Stimulated activated CD4-positive, alpha-beta T cell treated with anti-CD3 and anti-CD28 coated beads, Interleukin-15, amount 100 ng/mL, for 1 hour (primary cell): ENCODE results near the gene GIT1.

Experiments
- DNase-seq, 2 donors: peaks; one replicate each; pipeline ENCODE4 v3.0.0-alpha.2; 2020; ENCODE audit warnings: low read depth in 1 of 2, low spot score in 1 of 2

Gene GIT1

GRCh38 chr17:29579866-29580771 lies 9.3 kb downstream of the GIT1 start:
- peak; percentile 82 to 88 for DNase-seq

GRCh38 chr17:29578626-29579485 lies 10.6 kb downstream of the GIT1 start:
- no peak for DNase-seq

GRCh38 chr17:29577385-29578211 lies 11.8 kb downstream of the GIT1 start:
- no peak for DNase-seq

- no peak for DNase-seq
These were observed 12.5 kb downstream of the GIT1 start for GRCh38 chr17:29577001-29577370.

GRCh38 chr17:29576214-29577000 lies 13.0 kb downstream of the GIT1 start:
- DNase-seq: no peak

- DNase-seq: no peak
These were observed 13.8 kb downstream of the GIT1 start for GRCh38 chr17:29575511-29576213.

- DNase-seq: no peak
These were observed 14.5 kb downstream of the GIT1 start for GRCh38 chr17:29574732-29575510.

- no peak for DNase-seq
These were observed 15.3 kb downstream of the GIT1 start for GRCh38 chr17:29573871-29574731.

- DNase-seq: no peak
These were observed 15.9 kb downstream of the GIT1 start for GRCh38 chr17:29573558-29573869.

- peak in 1 of 2 donors; percentile 61 for DNase-seq
These were observed 16.5 kb downstream of the GIT1 start for GRCh38 chr17:29572691-29573557.

GRCh38 chr17:29571883-29572681 lies 17.4 kb downstream of the GIT1 start:
- no peak for DNase-seq

GRCh38 chr17:29571486-29571882 lies 18.0 kb downstream of the GIT1 start:
- no peak for DNase-seq

GRCh38 chr17:29570521-29570920 lies 18.9 kb downstream of the GIT1 start:
- DNase-seq: no peak

- no peak for DNase-seq
These were observed 20.1 kb downstream of the GIT1 start for GRCh38 chr17:29569245-29569950.

GRCh38 chr17:29568331-29569244 lies 20.9 kb downstream of the GIT1 start, which contains the start of gene TP53I13:
Gene TP53I13 (plus strand): TSS chr17:29568701. CDS start chr17:29568759, 58 bp downstream.
- peak; percentile 82 to 90 for DNase-seq
